Gastroesophageal sphincter (tissue), 4 donors: ENCODE data around the gene EME1. TPM values are rescaled to one million over a fixed set of nuclear protein-coding genes. Genes with fewer than 3 reads are reported as not detected.

Source experiments
- ATAC-seq: fragments of 150-250 bp; one replicate; pipeline ENCODE4 v1.9.1; 2016; ENCODE audit warnings: mild to moderate bottlenecking, moderate library complexity
- H3K27ac ChIP-seq, 4 donors: fragments of 200-600 bp; sonication (generic) in 3 of 4; 1 replicate in 3 of 4; 2 replicates in 1 of 4; pipeline ENCODE4 v1.5.1; 2016 to 2019
- H3K27me3 ChIP-seq: fragments of 200-600 bp; sonication (generic); one replicate; pipeline ENCODE4 v1.5.1; 2019
- H3K36me3 ChIP-seq, 2 donors: fragments of 200-600 bp; sonication (generic); one replicate each; pipeline ENCODE4 v1.5.1; 2019; ENCODE audit warnings: control low read depth in 1 of 2
- H3K4me1 ChIP-seq, 3 donors: fragments of 200-600 bp; sonication (generic); 1 replicate in 2 of 3; 2 replicates in 1 of 3; pipeline ENCODE4 v1.5.1; 2016 to 2019; ENCODE audit warnings: control low read depth in 2 of 3
- H3K4me3 ChIP-seq, 2 donors: fragments of 200-600 bp; sonication (generic); one replicate each; pipeline ENCODE4 v1.5.1; 2019; ENCODE audit warnings: mild to moderate bottlenecking in 1 of 2, moderate library complexity in 1 of 2
- H3K9me3 ChIP-seq, 3 donors: fragments of 200-600 bp; sonication (generic); one replicate each; pipeline ENCODE4 v1.5.1; 2017 to 2019; ENCODE audit warnings: control low read depth in 2 of 3
- EP300 ChIP-seq: sonication (generic); formaldehyde crosslinking; IDR thresholded peaks from one replicate; pipeline ENCODE4 v1.6.1; 2017; ENCODE audit warnings: antibody characterized with exemption, mild to moderate bottlenecking
- POLR2A ChIP-seq, 2 donors: fragments of 450-650 bp; IDR thresholded peaks; one replicate each; pipeline ENCODE4 v1.6.1; 2017; ENCODE audit warnings: antibody characterized with exemption in 2 of 2, mild to moderate bottlenecking in 2 of 2, moderate library complexity in 1 of 2
- POLR2AphosphoS5 ChIP-seq: sonication (generic); formaldehyde crosslinking; IDR thresholded peaks from one replicate; pipeline ENCODE4 v1.6.1; 2017; ENCODE audit warnings: antibody characterized with exemption
- WGBS, 2 donors: methylation state at CpG; one replicate each; pipeline ENCODE4 v1.1.5; 2018; ENCODE audit warnings: low coverage in 1 of 2; 5-methylcytosine and 5-hydroxymethylcytosine counted together
- total RNA-seq, 4 donors: library from RNA; depleted of rRNA; stranded (reverse); fragments of >200 nt; gene quantifications; one replicate each; pipeline ENCODE4 v1.1.0, GENCODE V29; 2016
- TF ChIP-seq, protein P1 (sequence below), 4 experiments: fragments of 200-600 bp in 2 of 4; fragments of 450-650 bp in 2 of 4; sonication (generic) in 1 of 4; IDR thresholded peaks; one replicate each; pipeline ENCODE4 v1.5.1; 2017 to 2019; ENCODE audit warnings: antibody characterized with exemption in 4 of 4, mild to moderate bottlenecking in 2 of 4, moderate library complexity in 2 of 4

The EME1 gene
- total RNA-seq, 4 donors from 2014 or later = 0.54 TPM; not detected in 3

DNA sequence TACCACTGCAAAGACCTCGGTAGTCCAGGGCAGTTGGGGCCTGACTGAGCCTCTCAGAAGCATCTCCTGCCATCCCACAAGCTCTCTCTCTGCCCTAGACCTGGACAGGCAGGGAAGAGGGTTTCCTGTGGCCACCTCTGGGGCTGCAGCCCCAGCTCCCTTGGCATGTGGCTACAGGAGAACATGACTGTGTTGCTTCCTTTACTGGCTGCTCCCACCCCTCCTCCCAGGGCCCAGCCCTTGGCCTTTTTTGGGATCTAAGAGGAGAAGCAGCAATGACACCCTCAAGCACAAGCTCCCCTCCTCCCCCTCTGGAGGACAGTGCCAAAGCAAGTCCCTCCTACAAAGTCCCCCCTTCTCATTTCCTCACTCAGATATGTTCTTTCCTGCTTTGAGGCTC lies 5.6 kb upstream of the EME1 start:
- no peak for ATAC-seq
- whole genome bisulfite sequencing, 2 donors = 100% methylated on average over 1 of the region's 1 CpG
- H3K4me3 ChIP-seq = no peak overlapping the region
- H3K27me3 ChIP-seq = no peaks in the 10 kb centered on the region
- no peak for TF ChIP-seq POLR2A (IDR thresholded peaks at IDR 0.05)
- TF ChIP-seq, protein P1, sequence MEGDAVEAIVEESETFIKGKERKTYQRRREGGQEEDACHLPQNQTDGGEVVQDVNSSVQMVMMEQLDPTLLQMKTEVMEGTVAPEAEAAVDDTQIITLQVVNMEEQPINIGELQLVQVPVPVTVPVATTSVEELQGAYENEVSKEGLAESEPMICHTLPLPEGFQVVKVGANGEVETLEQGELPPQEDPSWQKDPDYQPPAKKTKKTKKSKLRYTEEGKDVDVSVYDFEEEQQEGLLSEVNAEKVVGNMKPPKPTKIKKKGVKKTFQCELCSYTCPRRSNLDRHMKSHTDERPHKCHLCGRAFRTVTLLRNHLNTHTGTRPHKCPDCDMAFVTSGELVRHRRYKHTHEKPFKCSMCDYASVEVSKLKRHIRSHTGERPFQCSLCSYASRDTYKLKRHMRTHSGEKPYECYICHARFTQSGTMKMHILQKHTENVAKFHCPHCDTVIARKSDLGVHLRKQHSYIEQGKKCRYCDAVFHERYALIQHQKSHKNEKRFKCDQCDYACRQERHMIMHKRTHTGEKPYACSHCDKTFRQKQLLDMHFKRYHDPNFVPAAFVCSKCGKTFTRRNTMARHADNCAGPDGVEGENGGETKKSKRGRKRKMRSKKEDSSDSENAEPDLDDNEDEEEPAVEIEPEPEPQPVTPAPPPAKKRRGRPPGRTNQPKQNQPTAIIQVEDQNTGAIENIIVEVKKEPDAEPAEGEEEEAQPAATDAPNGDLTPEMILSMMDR (IDR thresholded peaks at IDR 0.05) = no peak
- no peak for TF ChIP-seq EP300
- TF ChIP-seq POLR2AphosphoS5 = no peak
- H3K9me3 ChIP-seq = no peaks in the 10 kb centered on the region
- peaks cover 0 to 38% (median 11%) of the 10 kb centered on the region in 3 donors for H3K4me1 ChIP-seq
- H3K36me3 ChIP-seq = peaks cover 0 to 66% of the 10 kb centered on the region in 2 donors
- H3K27ac ChIP-seq = no peak overlapping the region

DNA sequence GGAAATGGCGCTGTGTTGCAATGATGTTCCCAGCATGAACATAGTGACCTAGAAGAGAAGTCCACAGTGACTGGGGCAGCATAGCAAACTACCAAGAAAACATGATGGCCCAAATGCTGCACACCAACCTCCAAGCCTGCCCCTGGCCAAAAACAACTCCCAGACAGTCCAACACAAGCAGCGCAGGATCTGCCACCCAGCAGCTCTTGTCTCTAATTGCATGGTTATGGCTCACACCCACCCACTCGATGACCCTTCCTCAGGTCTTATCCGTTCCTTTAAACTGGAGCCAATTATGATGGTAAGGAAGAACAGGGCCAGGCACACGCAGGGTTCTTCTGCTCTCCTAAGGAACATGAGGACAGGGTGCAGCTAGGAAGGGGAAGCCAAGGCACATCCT lies 3.0 kb upstream of the EME1 start:
- TF ChIP-seq POLR2AphosphoS5 (no peak), EP300 (no peak), POLR2A (IDR thresholded peaks at IDR 0.05) (no peak)
- TF ChIP-seq, protein P1 (IDR thresholded peaks at IDR 0.05) = no peak
- Histone ChIP-seq H3K27ac (no peak overlapping the region), H3K36me3 (peaks cover 0 to 58% of the 10 kb centered on the region in 2 donors), H3K4me1 (peaks cover 0 to 26% (median 8%) of the 10 kb centered on the region in 3 donors), H3K4me3 (no peak overlapping the region), H3K9me3 (no peaks in the 10 kb centered on the region), H3K27me3 (no peaks in the 10 kb centered on the region)
- no peak for ATAC-seq
- 80 to 88% methylated on average over 2 to 4 of the region's 5 CpGs for WGBS, 2 donors

DNA sequence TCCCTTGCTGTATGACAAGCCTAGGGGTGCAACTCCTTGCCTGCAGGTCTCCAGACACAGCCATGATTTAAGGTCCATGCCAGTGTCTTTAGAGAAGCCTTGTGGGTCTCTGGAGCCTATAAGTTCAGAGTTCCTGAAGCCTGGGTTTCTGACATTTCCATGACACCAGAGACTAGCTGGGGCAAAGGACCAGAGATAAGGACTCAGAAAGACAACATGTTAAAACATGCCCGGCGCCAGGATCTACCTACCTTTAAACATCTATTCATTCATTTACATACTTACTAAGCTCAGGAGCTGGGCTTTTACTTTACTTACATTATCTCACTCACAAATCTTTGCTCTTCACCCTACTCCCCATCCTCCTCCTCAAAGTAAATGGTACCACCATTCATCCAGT lies 1.5 kb upstream of the EME1 start:
- no peak overlapping the region for H3K4me3 ChIP-seq
- TF ChIP-seq, protein P1 (IDR thresholded peaks at IDR 0.05) = no peak
- TF ChIP-seq POLR2A (IDR thresholded peaks at IDR 0.05) (no peak), EP300 (no peak), POLR2AphosphoS5 (no peak)
- WGBS, 2 donors = 88 to 100% methylated on average over 2 of the region's 2 CpGs
- peaks cover 0 to 26% (median 8%) of the 10 kb centered on the region in 3 donors for H3K4me1 ChIP-seq
- H3K27me3 ChIP-seq = no peaks in the 10 kb centered on the region
- no peak overlapping the region for H3K27ac ChIP-seq
- H3K36me3 ChIP-seq = peaks cover 0 to 43% of the 10 kb centered on the region in 2 donors
- H3K9me3 ChIP-seq = no peaks in the 10 kb centered on the region
- no peak for ATAC-seq

DNA sequence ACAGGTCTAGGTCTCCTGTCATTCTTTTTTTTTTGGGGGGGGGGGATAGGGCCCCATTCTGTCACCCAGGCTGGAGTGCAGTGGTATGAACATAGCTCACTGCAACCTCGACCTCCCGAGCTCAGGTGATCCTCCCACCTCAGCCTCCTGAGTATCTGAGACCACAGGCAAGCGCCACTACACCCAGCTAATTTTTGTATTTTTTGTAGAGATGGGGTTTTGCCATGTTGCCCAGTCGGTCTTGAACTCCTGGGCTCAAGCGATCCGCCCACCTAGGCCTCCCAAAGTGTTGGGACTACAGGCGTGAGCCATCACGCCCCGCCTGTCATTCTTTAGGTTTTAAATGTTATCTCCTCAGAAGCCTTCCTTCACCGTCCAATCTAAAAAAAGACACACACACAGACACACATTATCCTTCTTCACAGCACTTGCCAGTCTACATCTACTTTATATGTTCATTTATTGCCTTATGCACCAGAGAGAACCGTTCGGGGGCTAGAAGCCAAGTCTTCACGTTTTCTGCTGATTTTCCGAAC lies 739 bp upstream of the EME1 start:
- peaks cover 0 to 26% (median 8%) of the 10 kb centered on the region in 3 donors for H3K4me1 ChIP-seq
- peaks cover 0 to 35% of the 10 kb centered on the region in 2 donors for H3K36me3 ChIP-seq
- H3K4me3 ChIP-seq = peak overlapping the region; percentile 60 to 66
- peak overlapping the region; percentile 77 to 97 (median 90) for H3K27ac ChIP-seq
- H3K27me3 ChIP-seq = no peaks in the 10 kb centered on the region
- H3K9me3 ChIP-seq = no peaks in the 10 kb centered on the region
- ATAC-seq = no peak
- TF ChIP-seq POLR2AphosphoS5 (no peak), EP300 (no peak), POLR2A (IDR thresholded peaks at IDR 0.05) (no peak)
- TF ChIP-seq, protein P1 (IDR thresholded peaks at IDR 0.05) = no peak
- WGBS, 2 donors = 5 to 6% methylated on average over 7 to 11 of the region's 14 CpGs

DNA sequence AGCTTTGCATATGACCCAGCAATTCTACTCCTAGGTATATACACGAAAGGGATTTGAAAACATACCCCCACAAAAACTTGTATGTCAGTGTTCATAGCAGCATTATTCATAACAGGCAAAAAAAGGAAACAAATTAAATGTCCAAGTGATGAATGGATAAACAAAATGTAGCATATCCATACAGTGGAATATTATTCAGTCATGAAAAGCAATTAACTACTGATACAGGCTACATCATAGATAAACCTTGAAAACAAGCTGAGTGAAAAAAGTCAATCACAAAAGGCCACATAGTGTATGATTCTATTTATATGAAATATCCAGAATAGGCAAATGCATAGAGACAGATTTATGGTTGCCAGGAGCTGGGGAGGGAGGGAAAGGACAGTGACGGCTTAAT lies 676 bp downstream of the EME1 start:
- Histone ChIP-seq H3K4me3 (no peak overlapping the region), H3K4me1 (peaks cover 0 to 26% (median 8%) of the 10 kb centered on the region in 3 donors), H3K27me3 (no peaks in the 10 kb centered on the region), H3K27ac (no peak overlapping the region), H3K36me3 (peaks cover 0 to 21% of the 10 kb centered on the region in 2 donors), H3K9me3 (no peaks in the 10 kb centered on the region)
- WGBS, 2 donors = 79 to 83% methylated on average over 1 to 2 of the region's 2 CpGs
- ATAC-seq = no peak
- TF ChIP-seq POLR2A (IDR thresholded peaks at IDR 0.05) = no peak
- TF ChIP-seq POLR2AphosphoS5 = no peak
- TF ChIP-seq, protein P1 (IDR thresholded peaks at IDR 0.05) = no peak
- no peak for TF ChIP-seq EP300
